Measurements from ENCODE around the gene LYPD6B. TPM values are rescaled to one million over a fixed set of nuclear protein-coding genes. Genes with fewer than 3 reads are reported as not detected.

LYPD6B gene
- total RNA-seq, 1 donor from 2014 or later, result 1.2 TPM

DNA sequence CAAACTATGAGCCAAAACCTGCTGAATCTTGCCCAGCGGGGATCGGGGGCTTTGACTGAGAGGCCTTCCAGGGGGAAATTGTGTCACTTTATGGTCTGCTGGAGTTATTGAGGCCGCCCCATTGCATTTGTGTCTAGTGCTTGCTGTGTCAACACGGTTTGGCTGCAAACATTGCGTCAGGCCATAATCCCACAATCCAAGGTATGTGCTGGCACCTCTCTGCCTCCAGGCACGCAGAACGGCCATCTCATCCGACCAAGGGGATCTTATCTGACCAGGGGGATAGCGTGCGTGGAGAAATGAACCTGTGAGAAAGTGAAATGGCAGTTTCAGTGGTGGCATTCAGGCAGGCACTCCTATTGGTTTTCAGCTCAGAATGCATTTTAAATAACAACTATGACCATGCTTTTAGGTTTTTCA lies 18.1 kb upstream of the LYPD6B start:
- no peaks in the 10 kb centered on the region for H3K9me3 Mint-ChIP-seq (ENCODE audit: low read depth)
- TF ChIP-seq, protein P1, sequence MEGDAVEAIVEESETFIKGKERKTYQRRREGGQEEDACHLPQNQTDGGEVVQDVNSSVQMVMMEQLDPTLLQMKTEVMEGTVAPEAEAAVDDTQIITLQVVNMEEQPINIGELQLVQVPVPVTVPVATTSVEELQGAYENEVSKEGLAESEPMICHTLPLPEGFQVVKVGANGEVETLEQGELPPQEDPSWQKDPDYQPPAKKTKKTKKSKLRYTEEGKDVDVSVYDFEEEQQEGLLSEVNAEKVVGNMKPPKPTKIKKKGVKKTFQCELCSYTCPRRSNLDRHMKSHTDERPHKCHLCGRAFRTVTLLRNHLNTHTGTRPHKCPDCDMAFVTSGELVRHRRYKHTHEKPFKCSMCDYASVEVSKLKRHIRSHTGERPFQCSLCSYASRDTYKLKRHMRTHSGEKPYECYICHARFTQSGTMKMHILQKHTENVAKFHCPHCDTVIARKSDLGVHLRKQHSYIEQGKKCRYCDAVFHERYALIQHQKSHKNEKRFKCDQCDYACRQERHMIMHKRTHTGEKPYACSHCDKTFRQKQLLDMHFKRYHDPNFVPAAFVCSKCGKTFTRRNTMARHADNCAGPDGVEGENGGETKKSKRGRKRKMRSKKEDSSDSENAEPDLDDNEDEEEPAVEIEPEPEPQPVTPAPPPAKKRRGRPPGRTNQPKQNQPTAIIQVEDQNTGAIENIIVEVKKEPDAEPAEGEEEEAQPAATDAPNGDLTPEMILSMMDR (IDR thresholded peaks at IDR 0.05), result no peak
- H3K27me3 Mint-ChIP-seq (ENCODE audit: low read depth), result no peaks in the 10 kb centered on the region
- peaks cover 14% of the 10 kb centered on the region for H3K4me1 Mint-ChIP-seq (ENCODE audit: low read depth)
- no peak for DNase-seq (ENCODE audit: low spot score)
- no peaks in the 10 kb centered on the region for H3K36me3 Mint-ChIP-seq (ENCODE audit: low read depth)
- no peak overlapping the region for H3K27ac Mint-ChIP-seq (ENCODE audit: unreplicated experiment)
- no peak overlapping the region for H3K4me3 Mint-ChIP-seq (ENCODE audit: unreplicated experiment)

DNA sequence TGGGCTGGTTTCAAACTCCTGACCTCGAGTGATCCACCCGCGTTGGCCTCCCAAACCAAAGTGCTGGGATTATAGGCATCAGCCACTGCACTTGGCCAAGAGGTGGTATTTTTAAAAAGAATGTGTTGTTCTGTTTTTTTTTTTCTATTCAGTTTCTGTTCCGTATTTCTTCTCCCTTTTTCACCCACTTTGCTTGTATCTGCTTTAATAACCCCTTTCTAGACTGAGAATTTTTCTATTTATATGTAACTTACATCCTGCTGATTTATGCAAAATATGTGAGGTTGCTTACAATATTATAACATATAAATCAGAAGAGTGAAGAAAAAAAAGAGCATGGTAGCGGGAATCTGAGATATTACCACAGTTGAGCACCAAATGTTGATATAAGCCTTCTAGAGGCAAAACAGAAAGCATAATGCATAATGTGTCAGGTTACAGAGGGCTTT lies 17.2 kb upstream of the LYPD6B start:
- Mint-ChIP-seq H3K4me3 (ENCODE audit: unreplicated experiment) (no peak overlapping the region), H3K36me3 (ENCODE audit: low read depth) (no peaks in the 10 kb centered on the region), H3K27me3 (ENCODE audit: low read depth) (no peaks in the 10 kb centered on the region), H3K9me3 (ENCODE audit: low read depth) (no peaks in the 10 kb centered on the region), H3K27ac (ENCODE audit: unreplicated experiment) (no peak overlapping the region), H3K4me1 (ENCODE audit: low read depth) (peaks cover 14% of the 10 kb centered on the region)
- TF ChIP-seq, protein P1 (IDR thresholded peaks at IDR 0.05), result no peak
- no peak for DNase-seq (ENCODE audit: low spot score)

DNA sequence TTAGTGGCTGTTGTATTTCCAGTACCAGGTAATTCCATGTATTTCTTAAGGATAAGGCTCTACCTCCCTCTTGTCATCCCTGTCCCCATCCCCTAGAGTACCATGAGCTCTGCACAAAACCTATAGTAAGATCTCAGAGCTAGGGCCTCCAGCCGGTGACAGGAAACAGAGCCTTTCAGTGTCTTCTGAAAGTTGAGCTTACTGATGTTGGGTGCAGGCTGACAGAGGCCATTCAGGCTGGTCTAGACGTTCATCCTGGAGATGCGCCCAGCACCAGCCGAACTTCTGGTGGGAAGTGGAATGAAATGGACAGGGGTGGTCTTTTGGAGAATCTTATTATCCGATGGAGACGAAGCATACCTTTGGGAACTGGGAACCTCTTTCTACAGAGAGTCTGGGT lies 16.7 kb upstream of the LYPD6B start:
- TF ChIP-seq, protein P1 (IDR thresholded peaks at IDR 0.05), result no peak
- DNase-seq (ENCODE audit: low spot score), result no peak
- no peak overlapping the region for H3K27ac Mint-ChIP-seq (ENCODE audit: unreplicated experiment)
- no peaks in the 10 kb centered on the region for H3K27me3 Mint-ChIP-seq (ENCODE audit: low read depth)
- no peak overlapping the region for H3K4me3 Mint-ChIP-seq (ENCODE audit: unreplicated experiment)
- peaks cover 14% of the 10 kb centered on the region for H3K4me1 Mint-ChIP-seq (ENCODE audit: low read depth)
- H3K9me3 Mint-ChIP-seq (ENCODE audit: low read depth), result no peaks in the 10 kb centered on the region
- H3K36me3 Mint-ChIP-seq (ENCODE audit: low read depth), result no peaks in the 10 kb centered on the region

DNA sequence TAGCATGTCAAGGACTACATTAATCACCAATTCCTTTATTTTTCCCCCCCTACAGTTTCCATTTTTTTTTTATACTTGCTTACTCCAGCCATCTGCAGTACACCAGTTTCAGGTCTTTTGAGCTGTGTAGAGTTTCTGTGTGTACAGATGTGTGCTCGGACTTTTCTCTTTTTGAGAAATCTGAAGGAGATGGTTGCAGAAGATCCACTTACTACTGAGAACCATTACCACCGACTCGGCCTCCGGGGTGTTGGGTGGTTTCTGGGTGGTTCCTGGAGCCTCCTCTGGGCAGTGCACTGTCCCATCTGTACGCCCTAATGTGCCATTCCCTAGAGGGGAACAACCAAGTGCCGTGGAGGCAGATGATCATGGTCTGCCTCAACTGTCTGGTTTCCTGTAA lies 15.4 kb upstream of the LYPD6B start:
- H3K9me3 Mint-ChIP-seq (ENCODE audit: low read depth), result no peaks in the 10 kb centered on the region
- H3K36me3 Mint-ChIP-seq (ENCODE audit: low read depth), result no peaks in the 10 kb centered on the region
- TF ChIP-seq, protein P1 (IDR thresholded peaks at IDR 0.05), result no peak
- no peak for DNase-seq (ENCODE audit: low spot score)
- H3K4me3 Mint-ChIP-seq (ENCODE audit: unreplicated experiment), result no peak overlapping the region
- peaks cover 9% of the 10 kb centered on the region for H3K4me1 Mint-ChIP-seq (ENCODE audit: low read depth)
- H3K27ac Mint-ChIP-seq (ENCODE audit: unreplicated experiment), result no peak overlapping the region
- H3K27me3 Mint-ChIP-seq (ENCODE audit: low read depth), result no peaks in the 10 kb centered on the region

DNA sequence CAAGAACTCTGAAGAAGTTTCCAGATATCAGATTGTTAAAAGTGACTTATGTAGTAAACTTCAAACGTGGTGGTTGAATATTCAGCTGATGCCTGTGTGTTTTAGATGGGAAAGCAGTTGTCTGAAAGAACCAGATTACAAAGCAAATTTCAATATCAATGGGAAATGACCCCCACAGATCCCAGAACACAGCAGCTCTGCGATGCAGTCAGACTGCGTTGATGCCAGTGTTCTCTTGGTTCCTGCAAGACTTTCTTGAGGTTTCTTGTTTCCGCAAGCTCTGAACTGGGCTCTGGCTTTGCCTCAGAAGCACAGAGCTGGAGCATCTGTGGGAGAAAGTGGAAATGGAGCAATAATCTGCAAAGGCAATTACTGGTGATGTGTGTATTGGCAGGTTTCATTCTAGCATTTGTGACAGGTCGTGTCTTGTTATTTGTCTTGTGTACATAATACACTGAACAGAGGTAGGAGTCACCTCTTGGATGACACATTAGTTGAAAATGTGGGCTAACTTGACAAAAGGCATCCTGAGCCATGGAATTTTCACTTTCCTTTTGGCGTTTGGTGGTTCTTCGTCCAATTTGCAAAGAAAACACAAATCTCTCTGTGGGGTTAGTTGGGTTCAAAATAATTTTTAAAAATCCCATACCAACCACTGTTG lies 10.8 kb upstream of the LYPD6B start:
- Mint-ChIP-seq H3K27me3 (ENCODE audit: low read depth) (no peaks in the 10 kb centered on the region), H3K9me3 (ENCODE audit: low read depth) (no peaks in the 10 kb centered on the region), H3K27ac (ENCODE audit: unreplicated experiment) (no peak overlapping the region), H3K4me1 (ENCODE audit: low read depth) (peaks cover 5% of the 10 kb centered on the region), H3K36me3 (ENCODE audit: low read depth) (no peaks in the 10 kb centered on the region), H3K4me3 (ENCODE audit: unreplicated experiment) (no peak overlapping the region)
- no peak for DNase-seq (ENCODE audit: low spot score)
- TF ChIP-seq, protein P1 (IDR thresholded peaks at IDR 0.05), result no peak
